ENCODE results near the gene SLC25A29.
"Not testable (repeated sequence)": the region's sequence is repeated elsewhere in the genome, so short reads cannot be mapped to it uniquely, and the experiment has no call there.

Gene SLC25A29

DNA sequence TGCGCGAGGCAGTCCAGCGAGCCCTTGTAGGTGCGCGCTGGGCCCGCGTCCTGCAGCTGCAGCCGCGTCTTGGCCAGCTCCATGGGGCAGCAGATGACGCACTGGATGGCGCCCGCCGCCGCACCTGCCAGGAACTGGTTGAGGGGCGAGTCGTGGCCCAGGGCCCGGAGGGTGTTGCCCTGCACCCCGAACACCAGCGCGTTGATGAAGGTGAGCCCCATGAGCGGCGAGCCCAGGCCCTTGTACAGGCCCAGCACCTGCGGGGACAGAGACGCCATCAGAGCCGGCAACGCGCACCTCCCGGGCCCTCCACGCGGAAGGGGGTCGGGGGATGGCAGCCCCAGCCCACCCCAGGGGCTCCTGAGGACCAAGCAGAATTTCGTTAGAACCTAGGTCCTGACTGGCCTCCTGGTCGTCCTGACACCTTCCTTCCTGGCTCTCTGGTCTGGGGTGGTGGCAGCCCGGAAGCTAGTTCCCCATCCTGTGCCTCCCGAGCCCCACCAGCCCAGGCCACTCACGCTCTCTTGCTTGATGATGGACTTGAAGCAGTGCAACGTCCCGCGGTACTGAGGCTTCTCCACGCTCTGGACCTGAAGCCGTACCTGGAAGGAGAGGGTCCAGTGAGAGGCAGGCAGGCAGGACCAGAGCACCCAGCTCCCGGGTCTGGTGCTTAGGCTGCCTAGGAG, 13.3 kb downstream of the SLC25A29 start:
- DNase-seq = no peak

DNA sequence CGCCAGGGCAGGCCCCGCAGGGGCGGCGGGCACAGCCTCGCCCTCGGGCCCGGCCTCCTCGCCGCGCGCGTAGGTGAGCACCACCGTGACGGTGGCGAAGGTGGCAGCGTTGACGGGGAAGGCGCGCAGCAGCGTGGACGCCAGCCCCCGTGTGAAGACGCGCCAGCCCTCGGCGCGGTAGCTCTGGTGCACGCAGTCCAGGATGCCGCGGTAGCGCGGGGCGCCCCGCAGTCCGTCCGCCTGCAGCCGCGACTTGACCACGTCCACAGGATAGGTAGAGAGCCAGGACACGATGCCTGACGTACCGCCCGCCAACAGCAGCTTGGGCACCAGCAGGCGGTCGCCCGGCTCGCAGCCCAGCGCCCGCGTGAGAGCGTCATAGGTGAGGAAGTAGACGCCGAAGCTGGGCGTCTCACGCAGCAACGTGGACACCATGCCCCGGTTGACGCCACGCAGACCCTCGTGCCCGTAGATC, 13.9 kb downstream of the SLC25A29 start:
- no peak for DNase-seq

DNA sequence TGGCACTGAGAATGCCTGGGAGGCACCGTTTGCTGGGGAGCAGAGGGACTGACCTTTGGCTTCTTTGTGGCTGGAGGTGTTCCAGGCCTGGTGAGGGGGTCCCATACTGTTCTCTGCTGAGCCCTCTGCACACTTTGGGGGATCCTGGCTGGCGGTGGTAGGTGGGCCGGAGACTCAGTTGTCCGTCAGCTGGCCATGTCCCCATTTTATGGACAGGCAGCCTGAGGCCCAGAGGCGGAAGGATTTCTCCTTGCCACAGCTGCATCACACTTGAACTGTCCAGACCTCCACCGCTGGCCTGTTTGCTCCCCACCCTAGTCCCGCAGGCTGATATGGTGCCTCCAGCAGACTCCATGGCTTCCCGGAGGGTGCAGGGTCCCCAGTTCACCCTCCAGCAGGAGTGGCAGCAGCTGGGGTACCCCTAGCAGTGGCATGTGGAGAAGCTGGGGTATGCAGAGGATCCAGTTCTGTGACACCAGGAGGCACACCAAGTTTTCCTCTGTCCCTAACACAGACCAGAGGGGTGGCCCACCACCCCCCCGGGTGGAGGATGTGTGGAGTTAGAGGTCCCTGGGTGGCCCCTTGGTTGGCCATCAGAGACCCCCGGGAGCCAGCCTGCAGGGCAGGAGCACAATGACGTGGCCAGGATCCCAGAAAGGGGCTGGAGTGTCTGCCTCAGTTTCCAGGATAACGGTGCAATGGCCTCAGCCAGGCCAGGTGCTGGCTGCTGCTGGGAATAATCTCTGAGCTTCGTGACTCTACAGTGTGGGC, 14.8 kb downstream of the SLC25A29 start:
- no peak for DNase-seq

DNA sequence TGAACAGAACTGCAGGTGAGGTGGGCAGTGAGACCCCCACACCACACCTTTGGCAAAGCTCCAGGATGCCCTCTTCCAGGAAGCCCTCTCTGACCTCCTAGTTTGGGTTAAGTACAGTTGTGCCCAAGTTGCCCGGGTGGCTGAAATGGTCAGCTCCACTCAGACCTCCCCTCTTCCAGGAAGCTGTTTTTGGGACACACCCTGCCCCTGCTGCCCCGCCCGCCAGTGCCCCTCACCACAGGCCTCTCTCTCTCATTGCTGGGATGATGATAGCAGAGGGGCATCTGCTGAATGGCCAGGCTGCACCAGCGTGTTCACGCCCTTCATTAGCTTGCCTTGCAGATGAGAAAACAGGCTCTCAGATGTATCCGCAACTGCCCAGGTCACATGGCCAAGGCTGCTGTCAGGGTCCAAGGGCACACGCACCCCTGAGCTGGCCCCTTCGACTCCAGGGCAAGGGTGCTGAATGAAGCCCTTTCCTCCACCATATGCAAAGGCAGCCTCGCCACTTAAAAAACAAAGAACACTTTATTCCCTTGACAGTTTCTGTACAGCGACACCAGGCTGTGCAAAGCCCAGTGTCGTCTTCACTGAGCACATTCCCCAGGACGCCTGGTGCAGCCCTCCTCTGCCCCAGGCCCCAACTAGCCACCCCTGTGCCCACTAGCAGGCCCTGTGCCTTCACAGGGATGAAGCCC, 15.5 kb downstream of the SLC25A29 start:
- DNase-seq = no peak

DNA sequence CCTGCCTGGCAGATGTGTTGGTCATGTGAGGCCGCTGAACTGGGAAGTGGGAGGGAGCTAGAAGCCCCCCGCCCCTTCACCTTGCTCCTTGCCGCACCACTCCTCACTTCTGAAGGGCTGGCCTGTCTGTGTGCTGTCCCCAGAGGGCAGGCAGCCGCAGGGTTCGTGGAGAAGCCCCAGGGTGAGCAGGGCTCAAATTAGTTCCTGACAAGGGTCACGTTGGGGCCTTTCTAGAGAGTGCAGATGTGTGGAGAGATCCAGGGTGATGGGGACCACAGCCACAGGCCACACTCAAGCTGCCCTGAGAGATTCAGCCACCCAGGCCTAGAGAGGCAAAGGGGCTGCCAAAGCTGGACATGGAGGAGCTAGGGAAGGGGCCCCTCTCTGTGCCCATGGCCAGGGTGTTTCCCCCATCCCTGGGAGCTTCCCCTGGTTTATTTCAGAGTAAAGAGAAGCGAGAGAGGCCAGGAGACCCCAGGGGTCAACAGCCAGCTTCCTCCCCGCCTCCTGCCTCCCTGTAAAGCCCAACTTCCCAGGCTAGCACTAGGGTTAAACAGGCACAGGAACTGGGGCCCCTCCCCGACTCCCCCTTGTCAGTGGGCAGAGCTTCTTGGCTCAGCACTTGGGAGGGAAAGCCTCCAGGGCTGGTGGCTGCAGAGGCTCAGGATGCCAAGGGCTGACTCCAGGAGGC, 16.2 kb downstream of the SLC25A29 start:
- DNase-seq = no peak

DNA sequence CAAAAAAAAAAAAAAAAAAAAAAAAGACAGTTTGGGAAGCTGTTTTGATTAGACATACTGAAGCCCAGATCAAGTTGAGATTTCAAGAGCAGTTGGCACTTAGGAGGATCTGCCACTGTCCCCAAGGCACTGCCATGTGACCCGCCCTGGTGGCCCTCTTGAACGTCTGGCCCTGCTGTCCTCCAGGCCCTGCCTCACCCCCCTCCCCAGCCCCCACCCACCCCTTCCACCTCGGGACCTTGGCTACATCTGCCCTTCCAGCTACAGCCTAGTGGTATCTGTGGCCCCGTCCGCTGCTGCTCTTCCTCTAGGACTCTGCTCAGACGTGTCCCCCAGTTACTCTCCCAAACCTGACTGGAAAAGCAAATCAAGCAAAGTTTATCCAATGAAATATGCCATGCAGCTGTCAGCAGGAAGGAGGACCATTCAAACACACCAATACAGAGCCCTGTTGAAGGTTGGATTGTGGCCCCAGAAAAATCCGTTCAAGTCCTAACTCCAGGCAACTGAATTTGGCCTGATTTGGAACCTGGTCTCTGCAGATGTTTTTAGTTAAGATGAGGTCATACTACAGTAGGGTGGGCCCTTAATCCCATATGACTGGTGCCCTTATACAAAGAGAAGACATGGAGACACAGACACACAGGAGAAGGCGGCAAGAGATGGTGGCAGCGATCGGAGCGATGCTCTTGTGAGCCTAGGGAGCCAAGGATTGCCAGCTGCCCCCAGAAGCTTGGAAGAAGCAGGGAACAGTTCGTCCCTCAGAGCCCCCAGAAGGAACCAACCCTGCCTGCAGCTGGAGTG, 17.7 kb downstream of the SLC25A29 start:
- no peak for DNase-seq

DNA sequence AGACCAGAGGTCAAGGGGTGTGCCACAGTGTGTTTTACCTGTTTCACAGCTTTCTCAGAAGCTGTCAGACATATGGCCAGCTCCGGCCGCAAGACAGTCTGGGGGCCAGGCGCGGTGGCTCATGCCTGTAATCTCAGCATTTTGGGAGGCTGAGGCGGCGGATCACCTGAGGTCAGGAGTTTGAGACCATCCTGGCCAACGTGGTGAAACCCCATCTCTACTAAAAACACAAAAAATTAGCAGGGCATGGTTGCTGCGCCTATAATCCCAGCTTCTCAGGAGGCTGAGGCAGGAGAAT, 18.3 kb downstream of the SLC25A29 start:
- not testable (repeated sequence) for DNase-seq

DNA sequence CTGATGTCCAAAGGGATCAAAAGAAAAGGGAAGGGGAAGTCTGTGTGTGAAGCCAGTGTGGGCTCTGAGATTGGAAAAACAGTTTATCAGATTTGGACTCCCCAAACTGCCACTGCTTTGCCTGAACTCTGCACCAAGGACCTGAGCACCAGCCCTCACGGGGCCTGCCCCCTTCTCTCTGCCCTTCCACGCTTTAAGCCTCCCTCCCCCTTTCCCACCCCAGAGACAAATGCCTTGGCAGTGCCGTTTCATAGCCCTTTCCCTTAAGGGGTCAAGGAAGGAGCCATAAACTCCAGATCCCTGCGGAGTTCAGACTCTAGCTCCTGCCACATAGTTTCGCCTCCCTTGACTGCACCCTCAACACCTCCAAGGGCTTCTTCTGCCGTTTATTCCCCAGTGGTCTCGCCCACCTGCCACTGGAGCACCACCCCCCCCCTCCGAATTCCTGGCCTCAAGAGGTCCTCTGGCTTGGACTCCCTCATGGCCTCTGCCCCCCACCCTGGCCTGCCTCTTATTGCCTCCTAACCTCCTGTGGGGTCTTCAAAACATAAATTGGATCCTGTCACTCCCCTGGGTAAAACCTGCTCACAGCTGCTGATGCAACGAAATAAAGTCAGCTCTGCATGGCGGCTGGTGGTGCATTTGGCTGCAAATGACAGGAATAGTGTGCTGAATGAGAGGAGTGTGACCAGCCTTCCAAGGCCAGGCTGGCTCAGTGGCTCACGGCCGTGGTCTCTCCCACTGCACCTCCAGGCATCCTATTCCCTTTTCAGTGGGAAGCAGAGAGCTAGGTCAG, 18.8 kb downstream of the SLC25A29 start:
- no peak for DNase-seq

DNA sequence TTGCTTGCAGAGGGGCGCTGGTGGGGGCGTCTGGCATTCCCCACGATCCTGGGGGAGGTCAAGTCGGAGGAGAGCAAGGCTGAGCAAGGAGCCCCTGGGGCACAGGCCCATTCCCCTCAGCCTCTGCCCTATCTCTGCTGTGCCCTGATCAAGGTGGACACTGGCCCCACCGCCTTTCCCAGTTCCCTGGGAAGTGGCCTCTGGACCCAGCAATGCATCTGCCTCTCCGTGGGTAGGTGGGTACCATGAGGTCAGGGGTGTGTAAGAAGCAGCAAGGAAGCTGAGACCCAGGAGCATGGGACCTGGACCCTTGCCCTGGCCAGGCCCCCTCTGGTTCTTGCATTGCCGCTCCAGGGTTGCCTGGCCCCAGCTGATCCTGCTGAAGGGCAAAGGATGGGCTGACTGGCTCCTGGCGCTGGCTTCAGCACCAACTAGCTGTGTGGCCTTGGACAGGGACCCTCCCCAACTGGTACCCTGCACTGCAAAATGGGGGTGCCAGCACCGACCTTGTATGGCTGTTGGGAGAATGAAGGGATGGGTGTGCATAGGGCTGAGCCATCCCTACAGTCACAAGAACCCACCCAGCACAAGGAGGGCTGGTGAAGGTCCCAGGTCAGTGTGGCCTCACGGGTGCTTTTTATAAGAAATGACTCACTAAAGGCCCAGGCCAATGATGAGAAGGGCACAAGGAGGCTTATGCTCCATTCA, 19.6 kb downstream of the SLC25A29 start:
- no peak for DNase-seq

DNA sequence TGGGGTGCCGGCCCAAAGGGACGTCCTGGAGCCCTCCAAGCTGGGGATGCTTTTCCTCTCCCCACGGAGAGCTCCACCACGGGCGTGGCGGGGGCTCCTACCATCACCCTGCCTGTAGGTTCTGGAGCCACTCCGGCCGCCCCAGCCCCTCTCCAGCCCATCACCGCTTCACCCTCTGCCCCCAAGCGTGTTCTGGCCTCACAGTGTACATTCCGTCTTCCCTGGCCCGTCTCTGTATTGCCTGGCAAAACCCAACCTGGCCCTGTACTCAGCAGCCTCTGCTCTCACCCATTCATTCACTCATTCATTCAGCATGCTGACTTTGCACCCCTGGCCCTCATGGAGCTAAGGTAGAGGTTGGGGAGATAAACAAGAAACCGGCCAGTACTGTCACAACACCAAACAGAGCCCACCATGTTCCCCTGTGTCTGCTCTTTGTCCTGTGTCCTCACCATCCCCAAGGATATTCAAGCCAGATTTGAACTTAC, 20.3 kb downstream of the SLC25A29 start:
- no peak for DNase-seq

DNA sequence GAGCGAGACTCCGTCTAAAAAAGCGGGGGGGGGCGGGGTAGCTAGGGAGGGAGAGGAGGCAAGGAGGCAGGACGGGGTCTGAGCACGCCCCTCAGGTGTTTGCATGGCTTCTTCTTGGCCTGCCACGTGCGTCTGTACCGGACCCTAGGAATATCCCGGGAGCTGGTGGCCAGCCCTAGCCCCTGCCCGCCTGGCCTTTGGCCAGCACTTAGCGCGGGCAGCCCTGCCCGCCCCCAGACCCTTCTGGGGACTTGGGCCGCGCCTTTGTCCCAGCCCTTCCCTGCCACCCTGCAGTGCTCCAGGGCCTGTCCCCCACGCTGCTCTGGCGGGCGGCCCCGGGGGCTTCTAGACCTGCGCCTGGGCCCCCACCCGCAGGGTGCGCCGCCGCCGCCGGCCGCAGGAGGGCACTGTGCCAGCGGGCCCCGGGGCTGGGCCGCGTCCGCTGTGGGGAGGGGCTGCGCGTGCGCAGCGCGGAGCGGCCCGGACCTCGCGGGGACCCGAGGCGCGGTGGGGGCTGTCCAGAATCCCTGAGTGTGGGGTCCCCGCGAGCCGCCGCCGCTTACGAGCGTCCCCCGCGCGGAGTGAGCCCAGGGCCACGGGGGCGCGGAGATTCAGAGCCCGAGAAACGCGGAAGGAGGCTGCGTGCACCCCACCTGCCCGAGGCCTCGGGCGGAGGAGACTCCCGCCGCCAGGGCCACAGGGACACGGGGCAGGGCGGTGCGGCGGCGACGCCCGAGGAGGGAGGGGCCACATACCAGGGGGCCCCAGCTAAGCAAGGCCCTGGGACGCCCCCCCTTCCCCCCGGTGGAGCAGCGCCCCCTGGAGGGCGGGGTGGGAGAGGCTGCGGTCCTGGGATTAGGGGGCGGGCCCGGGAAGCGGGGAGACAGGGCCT, 21.0 kb downstream of the SLC25A29 start:
- DNase-seq = no peak

DNA sequence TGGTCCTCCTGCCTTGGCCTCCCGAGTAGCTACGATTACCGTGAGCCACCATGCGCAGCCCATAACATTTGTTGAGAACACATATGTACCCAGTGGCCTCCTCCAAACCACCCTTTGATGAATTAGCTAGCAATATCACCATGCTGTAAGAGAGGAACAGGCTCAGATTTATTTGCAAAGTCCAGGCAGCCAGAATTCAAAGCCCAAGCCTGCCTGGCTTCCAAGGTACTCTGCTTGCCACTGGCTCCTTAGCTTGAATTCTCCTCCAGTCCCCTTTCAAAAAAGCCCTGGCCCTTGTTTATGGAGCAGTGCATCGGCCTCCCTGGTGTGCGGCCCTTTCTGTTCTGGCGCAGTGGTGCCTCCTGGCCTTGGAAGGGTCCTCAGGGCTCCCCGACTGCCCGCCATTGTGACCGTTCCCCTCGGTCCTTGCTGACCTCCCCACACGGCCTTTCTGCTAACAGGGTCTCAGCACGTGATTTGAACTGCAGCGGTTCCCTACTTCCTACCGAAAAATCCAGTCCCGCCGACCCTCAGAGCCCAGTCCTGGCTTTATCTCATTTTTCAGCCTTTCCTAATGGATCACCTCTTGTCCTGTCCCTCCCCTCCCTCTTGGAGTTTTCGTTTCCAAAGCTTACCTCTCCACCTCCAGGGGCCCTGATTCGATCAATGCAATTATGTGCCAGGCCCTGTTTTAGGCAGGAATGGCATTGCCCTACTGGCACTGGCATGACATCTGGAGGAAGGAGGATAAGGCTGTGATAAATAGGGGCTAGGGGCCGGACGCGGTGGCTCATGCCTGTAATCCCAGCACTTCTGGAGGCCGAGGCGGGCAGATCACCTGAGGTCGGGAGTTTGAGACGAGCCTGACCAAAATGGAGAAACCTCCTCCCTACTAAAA, 22.0 kb downstream of the SLC25A29 start:
- DNase-seq = no peak

DNA sequence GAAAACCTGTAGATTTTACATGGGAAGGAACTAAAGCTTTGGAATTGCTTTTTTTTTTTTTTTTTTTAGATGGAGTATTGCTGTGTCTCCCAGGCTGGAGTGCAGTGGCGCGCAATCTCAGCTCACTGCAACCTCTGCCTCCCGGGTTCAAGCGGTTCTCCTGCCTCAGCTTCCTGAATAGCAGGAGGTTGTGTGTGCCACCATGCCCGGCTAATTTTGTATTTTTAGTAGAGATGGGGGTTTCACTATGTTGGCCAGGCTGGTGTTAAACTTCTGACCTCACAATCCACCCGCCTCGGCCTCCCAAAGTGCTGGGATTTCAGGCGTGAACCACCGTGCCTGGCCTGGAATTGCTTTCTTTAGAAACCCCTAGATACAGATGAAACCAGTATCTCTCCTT, 22.8 kb downstream of the SLC25A29 start:
- DNase-seq = not testable (repeated sequence)

DNA sequence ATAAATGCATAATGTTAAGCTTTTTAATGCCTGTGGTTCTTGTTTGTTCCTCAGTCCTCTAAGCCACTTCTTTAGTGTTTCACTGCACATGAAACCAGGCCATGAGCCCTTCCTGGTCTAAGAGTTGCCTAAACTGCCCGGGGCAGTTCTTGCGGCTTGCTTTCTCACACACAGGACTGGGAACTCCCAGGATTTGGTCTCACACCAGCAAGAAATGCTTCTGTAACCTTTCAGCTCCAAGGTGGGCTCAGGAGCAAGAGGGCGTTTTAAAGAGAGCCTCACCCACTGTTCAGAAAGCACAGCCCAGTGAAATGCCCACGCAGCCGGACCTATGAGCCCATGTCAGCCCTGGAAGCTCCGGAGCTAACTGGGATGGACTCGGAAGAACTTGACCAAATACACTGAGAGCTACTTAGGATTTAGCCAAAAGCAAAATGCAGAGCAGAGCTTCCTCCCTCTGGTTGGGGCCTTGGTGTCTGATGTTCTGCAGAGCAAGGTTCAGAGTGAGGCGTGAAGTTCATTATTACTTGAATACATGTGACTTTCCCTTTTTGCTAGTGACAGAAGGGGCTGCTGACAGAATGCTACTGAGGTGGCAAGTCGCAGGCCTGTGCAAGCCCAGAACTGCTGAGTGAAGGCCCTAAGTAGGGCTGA, 23.4 kb downstream of the SLC25A29 start:
- DNase-seq = no peak

DNA sequence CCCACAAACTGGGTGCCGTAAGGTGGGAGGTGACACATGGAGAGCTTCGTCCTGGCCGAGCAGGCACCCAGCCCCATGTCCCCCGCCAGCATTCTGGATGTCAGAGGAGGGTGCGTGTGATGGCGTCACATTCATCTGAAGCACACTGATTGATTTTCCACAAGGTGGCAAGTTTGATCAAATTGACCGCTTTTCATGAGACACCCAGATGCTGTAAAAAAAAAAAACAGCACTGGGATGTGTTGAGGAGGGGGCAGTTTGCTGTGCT, 24.2 kb downstream of the SLC25A29 start:
- no peak for DNase-seq

DNA sequence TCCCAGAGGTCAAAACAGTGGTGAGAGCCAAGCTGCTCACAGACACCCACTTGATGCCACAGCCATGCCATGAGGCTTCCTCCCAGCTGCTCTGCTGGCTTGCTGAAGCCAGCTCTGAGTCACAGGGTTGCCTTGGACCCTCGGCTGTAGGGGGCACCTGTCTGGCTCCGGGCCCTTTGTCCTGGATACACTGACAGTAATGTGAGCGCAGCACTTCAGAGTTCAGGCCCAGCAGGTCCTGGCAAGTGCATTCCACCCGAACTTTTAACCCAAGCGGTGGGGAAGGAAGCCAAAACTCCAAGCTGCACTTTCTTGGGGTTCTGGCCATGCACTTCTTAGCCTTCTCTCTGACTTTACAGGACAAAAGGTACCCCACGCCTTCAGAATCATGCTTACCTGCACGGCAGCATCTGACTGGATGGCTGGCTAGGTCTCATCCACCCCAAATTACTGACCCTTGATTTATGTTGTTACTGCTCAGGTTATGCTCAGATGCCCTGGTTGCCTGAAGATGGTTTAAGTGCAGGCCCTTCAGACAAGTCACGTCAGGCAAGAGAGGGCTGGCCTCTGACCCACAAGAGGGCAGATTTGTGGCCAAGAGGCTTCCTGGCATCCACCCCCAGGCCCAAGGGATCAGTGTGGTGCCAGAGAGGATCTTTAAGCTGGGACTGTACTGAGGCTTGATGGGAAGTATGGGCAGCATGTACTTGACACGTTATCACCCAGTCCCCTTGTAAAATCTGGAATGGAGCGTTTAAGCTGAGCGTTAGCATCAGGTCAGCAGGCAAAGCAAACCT, 24.8 kb downstream of the SLC25A29 start:
- no peak for DNase-seq

DNA sequence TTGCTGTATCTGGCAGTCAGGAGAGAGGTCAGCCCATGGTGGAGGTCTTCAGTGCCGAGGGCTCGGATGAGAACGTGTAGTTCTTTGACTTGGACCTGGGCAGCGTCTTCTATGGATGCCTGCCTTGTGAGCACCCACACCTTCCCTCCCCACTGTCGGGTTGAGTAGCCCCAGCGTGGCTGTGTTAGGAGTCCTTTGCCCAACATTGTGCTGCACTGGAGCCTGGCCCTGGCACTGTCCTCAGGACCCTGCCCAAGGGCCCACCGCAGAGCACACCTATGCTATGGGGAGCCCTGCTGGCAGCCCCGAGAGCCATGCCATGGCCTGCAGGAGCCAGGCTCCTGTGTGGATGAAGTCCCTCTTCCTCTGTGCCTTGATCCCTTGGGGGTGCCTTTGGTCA, 26.7 kb downstream of the SLC25A29 start:
- no peak for DNase-seq

DNA sequence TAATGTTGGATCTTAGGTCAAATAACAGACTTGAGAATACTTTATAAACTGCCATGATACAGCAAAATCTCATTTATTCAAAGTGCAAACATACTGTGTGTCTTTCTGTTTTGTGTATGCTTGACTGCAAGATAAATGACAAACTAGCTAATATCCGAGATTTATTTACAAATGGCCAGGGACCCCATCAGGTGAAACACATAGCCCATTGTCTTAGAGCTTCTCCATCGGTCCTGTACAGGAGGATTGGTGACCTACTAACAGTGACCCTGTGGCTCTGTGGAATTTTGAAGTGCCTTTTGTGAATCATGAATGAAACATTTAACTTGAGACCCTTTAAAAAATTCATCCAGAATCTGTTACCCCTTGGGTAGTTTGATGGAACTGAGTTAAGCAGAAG, 27.1 kb downstream of the SLC25A29 start:
- no peak for DNase-seq

Data from cerebellar nuclear complex (tissue), 1 donor.